Esophagus squamous epithelium (tissue), 5 donors: Measurements from ENCODE around the gene MRAS. TPM values are rescaled to one million over a fixed set of nuclear protein-coding genes. Genes with fewer than 3 reads are reported as not detected.

Experiments
- DNase-seq: peaks from one replicate; lab custom pipeline; 2025; lab: John Stamatoyannopoulos, UW
- H3K27ac ChIP-seq, 4 donors: fragments of 200-600 bp; sonication (generic); one replicate each; pipeline ENCODE4 v1.5.1; 2016 to 2019; ENCODE audit warnings: mild to moderate bottlenecking in 1 of 4
- H3K27me3 ChIP-seq, 4 donors: fragments of 200-600 bp; sonication (generic); 1 replicate in 3 of 4; 2 replicates in 1 of 4; pipeline versions ENCODE4 v1.5.1 to v1.6.0; 2017 to 2021; ENCODE audit warnings: antibody characterized with exemption in 1 of 4
- H3K36me3 ChIP-seq, 3 donors: fragments of 200-600 bp; sonication (generic); one replicate each; pipeline ENCODE4 v1.5.1; 2016 to 2019
- H3K4me1 ChIP-seq, 3 donors: fragments of 200-600 bp; sonication (generic); one replicate each; pipeline ENCODE4 v1.5.1; 2017 to 2019
- H3K4me3 ChIP-seq, 4 donors: fragments of 200-600 bp; sonication (generic); 1 replicate in 3 of 4; 2 replicates in 1 of 4; pipeline ENCODE4 v1.5.1; 2016 to 2019; ENCODE audit warnings: mild to moderate bottlenecking in 2 of 4, moderate library complexity in 1 of 4
- H3K9me3 ChIP-seq, 3 donors: fragments of 200-600 bp; sonication (generic); one replicate each; pipeline ENCODE4 v1.5.1; 2016 to 2019
- CTCF ChIP-seq, 6 experiments: fragments of 450-650 bp in 4 of 6; fragments of 200-600 bp in 2 of 6; sonication (generic) in 2 of 6; IDR thresholded peaks; one replicate each; pipeline ENCODE4 v1.5.1; 2016 to 2019; ENCODE audit warnings: antibody characterized with exemption in 6 of 6, mild to moderate bottlenecking in 4 of 6, moderate library complexity in 4 of 6
- POLR2A ChIP-seq, 4 donors: fragments of 450-650 bp; IDR thresholded peaks; one replicate each; pipeline ENCODE4 v1.6.1; 2017; ENCODE audit warnings: antibody characterized with exemption in 4 of 4, mild to moderate bottlenecking in 4 of 4, moderate library complexity in 3 of 4
- WGBS, 2 donors: methylation state at CpG; one replicate each; pipeline ENCODE4 v1.1.5; 2018; 5-methylcytosine and 5-hydroxymethylcytosine counted together
- intact Hi-C: fragments of 100-400 bp; cut with DNase I; formaldehyde crosslinking; loops from one replicate; pipeline ENCODE4 v1.15.0; 2022
- total RNA-seq, 4 donors: library from RNA; depleted of rRNA; stranded (reverse); fragments of >200 nt; gene quantifications; one replicate each; pipeline ENCODE4 v1.1.0, GENCODE V29; 2016
- donor health status: DM: yes; HTN: yes; CAD: no.

Gene MRAS
- total RNA-seq, 4 donors from 2014 or later, result 0.72 to 5.9 (median 2.4) TPM

GRCh38 chr3:138338244-138338643 is 10.1 kb upstream of the MRAS start:
- Histone ChIP-seq H3K4me3 (no peak overlapping the region), H3K4me1 (no peaks in the 10 kb centered on the region), H3K9me3 (no peaks in the 10 kb centered on the region), H3K27ac (no peak overlapping the region), H3K27me3 (no peaks in the 10 kb centered on the region), H3K36me3 (no peaks in the 10 kb centered on the region)
- no peak for DNase-seq
- WGBS, 2 donors, result 39 to 50% methylated on average over 5 of the region's 5 CpGs
- TF ChIP-seq POLR2A (IDR thresholded peaks at IDR 0.05) (no peak), CTCF (IDR thresholded peaks at IDR 0.05) (no peak)
- intact Hi-C loops, result no loop called here

GRCh38 chr3:138338811-138339210 is 9.6 kb upstream of the MRAS start:
- no peak for DNase-seq
- no peaks in the 10 kb centered on the region for H3K4me1 ChIP-seq
- H3K4me3 ChIP-seq, result no peak overlapping the region
- TF ChIP-seq CTCF (IDR thresholded peaks at IDR 0.05) (no peak), POLR2A (IDR thresholded peaks at IDR 0.05) (no peak)
- no peaks in the 10 kb centered on the region for H3K36me3 ChIP-seq
- H3K9me3 ChIP-seq, result no peaks in the 10 kb centered on the region
- WGBS, 2 donors, result 83 to 93% methylated on average over 3 to 4 of the region's 5 CpGs
- intact Hi-C loops, result no loop called here
- no peaks in the 10 kb centered on the region for H3K27me3 ChIP-seq
- no peak overlapping the region for H3K27ac ChIP-seq

- Histone ChIP-seq H3K27me3 (no peaks in the 10 kb centered on the region), H3K36me3 (no peaks in the 10 kb centered on the region), H3K4me3 (no peak overlapping the region), H3K9me3 (no peaks in the 10 kb centered on the region), H3K27ac (no peak overlapping the region), H3K4me1 (no peaks in the 10 kb centered on the region)
- 86 to 88% methylated on average over 4 to 5 of the region's 5 CpGs for WGBS, 2 donors
- no peak for TF ChIP-seq POLR2A (IDR thresholded peaks at IDR 0.05)
- TF ChIP-seq CTCF (IDR thresholded peaks at IDR 0.05), result no peak
- intact Hi-C loops, result no loop called here
- DNase-seq, result no peak
These were observed 7.9 kb upstream of the MRAS start for GRCh38 chr3:138340511-138340910.

- H3K4me3 ChIP-seq, result no peak overlapping the region
- WGBS, 2 donors, result 25% methylated on average over 1 of the region's 1 CpG; no CpG with 5 or more reads in 1 of the 2 donors
These were observed 3.6 kb upstream of the MRAS start for GRCh38 chr3:138344754-138345153.

More at GRCh38 chr3:138344754-138345153, 3.6 kb upstream of the MRAS start:
- TF ChIP-seq CTCF (IDR thresholded peaks at IDR 0.05) (no peak), POLR2A (IDR thresholded peaks at IDR 0.05) (no peak)
- Histone ChIP-seq H3K4me1 (peaks cover 0 to 23% (median 8%) of the 10 kb centered on the region in 3 donors), H3K9me3 (no peaks in the 10 kb centered on the region), H3K36me3 (no peaks in the 10 kb centered on the region), H3K27me3 (peaks cover 0 to 33% (median 0%) of the 10 kb centered on the region in 4 donors), H3K27ac (no peak overlapping the region)
- intact Hi-C loops, result no loop called here
- DNase-seq, result no peak
